Stomach (tissue), 4 donors: ENCODE data around the gene BMP10.

ENCODE experiments used
- CTCF ChIP-seq, 7 experiments: fragments of 450-650 bp in 4 of 7; fragments of 200-600 bp in 3 of 7; sonication (generic) in 3 of 7; IDR thresholded peaks; one replicate each; pipeline ENCODE4 v1.5.1; 2016 to 2019; ENCODE audit warnings: antibody characterized with exemption in 7 of 7, control low read depth in 2 of 7, mild to moderate bottlenecking in 1 of 7
- POLR2A ChIP-seq, 4 donors: fragments of 450-650 bp; IDR thresholded peaks; one replicate each; pipeline ENCODE4 v1.6.1; 2016; ENCODE audit warnings: antibody characterized with exemption in 4 of 4, control low read depth in 2 of 4, mild to moderate bottlenecking in 1 of 4, moderate library complexity in 1 of 4
- POLR2AphosphoS5 ChIP-seq, 3 donors: sonication (generic); formaldehyde crosslinking; IDR thresholded peaks; one replicate each; pipeline ENCODE4 v1.6.1; 2016; ENCODE audit warnings: antibody characterized with exemption in 3 of 3

GRCh38 chr2:68861330-68861729 lies 9.9 kb downstream of the BMP10 start:
- no peak for TF ChIP-seq CTCF (IDR thresholded peaks at IDR 0.05)
- TF ChIP-seq POLR2A (IDR thresholded peaks at IDR 0.05): no peak
- no peak for TF ChIP-seq POLR2AphosphoS5 (IDR thresholded peaks at IDR 0.05)
